RKO (cell line): ENCODE measurements around the gene BPTF.
"Not testable (repeated sequence)": the region's sequence is repeated elsewhere in the genome, so short reads cannot be mapped to it uniquely, and the experiment has no call there.

Experiments used
- DNase-seq: peaks from one replicate; pipeline ENCODE4 v3.0.0-alpha.2; 2016; ENCODE audit warnings: low spot score

Gene BPTF

GRCh38 chr17:67824735-67825626, at the start of gene BPTF:
Gene BPTF, plus strand, starts transcription at chr17:67825503. Its CDS starts 222 bp downstream, at chr17:67825725.
- peak; percentile 91 for DNase-seq

GRCh38 chr17:67779098-67779672, 46.1 kb upstream of the BPTF start:
- DNase-seq = peak; percentile 13

DNA sequence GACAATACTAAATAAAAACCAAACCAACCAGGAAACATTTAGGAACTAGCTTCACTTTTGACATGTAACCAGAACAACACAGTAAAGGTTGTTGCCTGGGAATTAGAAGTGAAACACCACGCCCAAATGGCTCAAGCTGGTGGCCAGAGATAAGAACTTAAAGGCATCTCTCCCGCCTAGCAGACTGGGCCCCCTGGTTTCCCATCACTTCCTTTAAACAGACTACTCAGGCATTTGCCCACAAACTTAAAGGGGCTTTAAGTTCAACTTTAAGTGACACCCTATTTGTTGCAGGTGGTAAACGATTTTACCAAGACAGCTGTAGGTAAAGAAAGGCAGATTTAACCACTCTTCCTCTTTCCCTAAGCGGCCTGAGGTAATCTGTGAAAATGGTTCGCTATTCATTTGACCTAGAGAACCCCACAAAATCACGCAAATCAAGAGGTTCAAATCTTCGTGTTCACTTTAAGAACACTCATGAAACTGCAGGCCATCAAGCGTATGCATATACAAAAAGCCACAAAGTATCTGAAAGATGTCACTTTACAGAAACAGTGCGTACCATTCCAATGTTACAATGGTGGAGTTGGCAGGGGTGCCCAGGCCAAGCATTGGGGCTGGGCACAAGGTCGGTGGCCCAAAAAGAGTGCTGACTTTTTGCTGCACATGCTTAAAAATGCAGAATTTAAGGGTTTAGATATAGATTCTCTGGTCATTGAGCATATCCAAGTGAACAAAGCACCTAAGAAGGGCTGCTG, 40.8 kb upstream of the BPTF start:
- DNase-seq = no peak

DNA sequence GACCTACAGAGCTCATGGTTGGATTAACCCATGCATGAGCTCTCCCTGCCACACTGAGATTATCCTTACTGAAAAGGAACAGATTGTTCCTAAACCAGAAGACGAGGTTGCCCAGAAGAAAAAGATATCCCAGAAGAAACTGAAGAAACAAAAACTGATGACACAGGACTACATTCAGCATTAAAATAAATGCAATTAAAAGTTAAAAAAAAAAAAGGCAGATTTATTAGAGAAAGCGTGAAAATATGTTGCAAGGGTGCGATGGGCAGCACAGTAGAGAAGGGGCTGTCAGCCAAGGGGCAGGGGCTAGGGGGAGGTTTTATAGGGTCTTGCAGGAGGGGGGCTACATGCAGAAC, 40.2 kb upstream of the BPTF start:
- no peak for DNase-seq

DNA sequence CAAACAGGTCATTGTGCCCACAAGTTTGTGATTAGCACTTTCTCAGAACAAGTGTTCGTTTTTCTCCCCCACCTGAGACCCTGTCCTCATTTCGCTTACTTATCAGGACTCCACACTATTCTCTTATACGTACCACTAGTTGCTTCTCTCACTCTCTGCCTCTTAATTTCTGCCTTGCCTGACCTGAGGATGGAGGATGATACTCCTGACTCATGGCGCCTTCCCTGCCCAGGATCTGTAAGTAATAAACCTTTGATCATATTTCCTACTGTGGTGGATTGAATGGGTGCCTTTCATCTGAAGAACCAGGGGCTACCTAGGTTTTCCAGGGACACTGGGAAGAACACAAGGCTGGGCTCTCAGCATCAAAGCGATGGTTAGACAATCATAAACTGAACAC, 39.8 kb upstream of the BPTF start:
- no peak for DNase-seq

- DNase-seq = peak; percentile 77
Measured at GRCh38 chr17:67800495-67800928, 24.8 kb upstream of the BPTF start.

- no peak for DNase-seq
Measured at GRCh38 chr17:67801626-67802175, 23.6 kb upstream of the BPTF start.

- no peak for DNase-seq
Measured at GRCh38 chr17:67810464-67810863, 14.8 kb upstream of the BPTF start.

- DNase-seq = not testable (repeated sequence)
Measured at GRCh38 chr17:67812380-67812779, 12.9 kb upstream of the BPTF start.

GRCh38 chr17:67813803-67814180, 11.5 kb upstream of the BPTF start:
- no peak for DNase-seq

- peak; percentile 63 for DNase-seq
Measured at GRCh38 chr17:67818110-67819002, 6.9 kb upstream of the BPTF start.

DNA sequence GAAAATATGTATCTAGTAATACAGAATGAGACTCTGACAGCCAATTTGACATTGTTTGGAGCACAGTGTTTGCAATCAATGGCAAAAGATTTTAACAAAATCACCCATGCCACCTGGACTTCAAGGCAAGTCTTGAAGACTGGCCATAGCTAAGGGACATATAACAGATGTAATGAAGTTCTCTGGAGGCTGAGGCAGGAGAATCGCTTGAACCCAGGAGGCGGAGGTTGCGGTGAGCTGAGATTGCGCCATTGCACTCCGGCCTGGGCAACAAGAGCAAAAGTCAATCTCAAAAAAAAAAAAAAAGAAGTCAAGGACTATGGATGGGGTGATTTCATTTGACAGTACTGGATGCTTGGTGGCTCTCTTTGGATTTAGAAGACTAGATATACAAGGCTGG, 5.6 kb upstream of the BPTF start:
- no peak for DNase-seq

- DNase-seq = no peak
Measured at GRCh38 chr17:67821871-67822367, 3.4 kb upstream of the BPTF start.

DNA sequence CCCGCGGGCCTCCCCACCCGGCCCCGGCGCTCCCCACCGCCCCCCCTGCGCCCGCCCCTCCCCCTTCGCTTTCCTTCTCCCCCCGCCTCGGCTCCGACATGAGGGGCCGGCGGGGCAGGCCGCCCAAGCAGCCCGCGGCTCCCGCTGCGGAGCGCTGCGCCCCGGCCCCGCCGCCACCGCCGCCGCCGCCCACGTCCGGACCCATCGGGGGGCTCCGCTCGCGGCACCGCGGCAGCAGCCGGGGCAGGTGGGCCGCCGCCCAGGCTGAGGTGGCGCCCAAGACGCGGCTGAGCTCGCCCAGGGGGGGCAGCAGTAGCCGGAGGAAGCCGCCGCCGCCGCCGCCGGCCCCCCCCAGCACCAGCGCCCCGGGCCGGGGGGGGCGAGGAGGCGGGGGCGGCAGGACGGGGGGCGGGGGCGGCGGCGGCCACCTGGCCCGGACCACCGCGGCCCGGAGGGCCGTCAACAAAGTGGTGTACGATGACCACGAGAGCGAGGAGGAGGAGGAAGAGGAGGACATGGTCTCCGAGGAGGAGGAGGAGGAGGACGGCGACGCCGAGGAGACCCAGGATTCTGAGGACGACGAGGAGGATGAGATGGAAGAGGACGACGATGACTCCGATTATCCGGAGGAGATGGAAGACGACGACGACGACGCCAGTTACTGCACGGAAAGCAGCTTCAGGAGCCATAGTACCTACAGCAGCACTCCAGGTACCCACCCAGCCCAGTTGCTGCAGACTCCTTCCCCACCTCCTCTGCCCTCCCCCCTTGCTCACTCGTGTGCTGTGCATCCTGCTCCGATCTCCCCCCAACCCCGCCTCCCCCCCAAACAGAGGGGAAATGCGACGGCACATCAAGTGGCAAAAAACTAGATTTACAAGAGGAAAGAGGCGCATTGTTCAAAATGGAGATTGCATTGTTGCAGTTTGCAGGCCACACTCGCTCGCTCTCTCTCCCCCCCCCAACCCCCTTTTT, 611 bp downstream of the BPTF start:
- DNase-seq = peak; percentile 57

DNA sequence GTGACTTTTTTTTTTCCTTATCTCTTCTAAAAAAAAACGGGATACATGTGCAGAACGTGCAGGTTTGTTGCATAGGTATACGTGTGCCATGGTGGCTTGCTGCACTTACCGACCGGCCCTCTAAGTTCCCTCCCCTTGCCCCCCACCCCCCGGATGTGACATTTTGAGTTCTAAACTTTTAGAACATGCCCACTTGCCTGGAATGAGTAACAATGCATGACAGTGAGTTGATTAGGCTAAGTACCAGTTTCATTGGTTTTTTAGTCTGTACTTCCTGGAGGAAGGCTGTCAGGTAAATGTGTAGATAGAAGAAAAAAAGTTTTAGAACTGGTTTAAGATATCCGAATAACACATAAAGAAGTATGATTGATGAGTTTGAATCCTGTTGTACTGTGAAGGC, 4.0 kb downstream of the BPTF start:
- DNase-seq = peak; percentile 26

DNA sequence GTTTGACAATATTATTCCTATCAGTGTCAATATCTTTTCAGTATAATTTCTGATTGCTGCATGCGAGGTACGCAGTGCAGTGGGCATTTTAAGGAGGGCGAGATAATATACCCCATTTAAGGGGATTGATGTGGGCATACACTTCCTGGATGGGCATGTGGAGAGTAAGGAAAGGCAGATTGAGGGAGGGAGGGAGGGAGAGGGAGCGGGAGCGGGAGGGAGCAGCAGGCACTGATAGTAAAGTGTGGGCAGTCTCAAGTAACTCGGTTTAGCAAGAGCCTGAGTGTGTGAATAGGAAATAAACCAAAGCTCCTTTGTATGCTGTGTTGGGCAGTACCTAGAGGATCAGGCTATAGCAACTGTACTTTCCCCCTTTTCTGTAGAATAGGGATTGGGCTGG, 5.1 kb downstream of the BPTF start:
- no peak for DNase-seq

DNA sequence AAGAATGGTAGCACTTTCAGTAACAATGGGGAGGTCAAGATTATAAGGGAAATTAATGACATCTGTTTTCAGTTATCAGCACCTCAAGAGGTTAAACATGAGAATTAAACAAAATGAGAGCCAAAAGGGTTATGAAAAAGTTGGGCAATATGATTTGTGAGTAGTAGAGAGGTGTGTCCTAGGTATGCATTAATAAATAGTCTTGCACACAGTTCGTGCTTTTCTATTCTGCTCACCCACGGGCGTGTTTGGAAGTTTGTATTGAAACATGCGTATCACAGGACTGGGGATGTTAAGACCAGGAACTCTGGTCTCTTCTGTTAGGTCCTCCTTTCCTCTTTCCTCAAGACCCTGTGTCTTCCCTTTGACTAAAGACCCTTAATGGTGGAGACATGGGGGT, 6.0 kb downstream of the BPTF start:
- DNase-seq = no peak

- no peak for DNase-seq
Measured at GRCh38 chr17:67833134-67833533, 7.8 kb downstream of the BPTF start.

DNA sequence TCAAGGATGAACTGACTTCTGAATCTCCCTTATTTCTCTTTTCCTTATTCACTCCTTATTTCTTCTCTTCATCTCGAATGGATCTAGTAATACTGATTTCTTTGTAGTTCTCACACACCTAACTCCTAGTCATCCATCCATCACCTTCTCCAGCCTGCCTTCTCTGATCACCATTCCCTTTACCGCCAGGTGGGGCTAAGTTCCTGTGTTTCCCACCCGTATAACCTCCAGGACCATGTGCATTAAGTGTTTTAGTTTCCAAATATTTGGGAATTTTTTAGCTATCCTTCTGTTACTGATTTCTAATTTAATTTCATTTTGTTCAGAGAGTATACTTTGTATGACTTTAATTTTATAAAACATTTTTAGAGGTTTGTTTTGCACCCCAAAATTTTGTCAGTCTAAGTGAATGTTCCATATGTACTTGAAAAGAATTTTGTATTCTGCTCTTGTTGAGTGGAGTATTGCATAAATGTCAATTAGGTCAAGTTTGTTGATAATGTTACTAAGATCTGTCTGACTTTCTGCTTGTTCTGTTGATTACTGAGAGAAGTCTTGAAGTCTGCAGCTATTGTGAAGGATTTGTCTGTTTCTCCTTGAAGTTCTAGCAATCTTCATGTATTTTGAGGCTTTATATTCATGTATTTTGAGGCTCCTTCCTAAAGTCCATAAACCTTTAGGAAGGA, 8.8 kb downstream of the BPTF start:
- no peak for DNase-seq

DNA sequence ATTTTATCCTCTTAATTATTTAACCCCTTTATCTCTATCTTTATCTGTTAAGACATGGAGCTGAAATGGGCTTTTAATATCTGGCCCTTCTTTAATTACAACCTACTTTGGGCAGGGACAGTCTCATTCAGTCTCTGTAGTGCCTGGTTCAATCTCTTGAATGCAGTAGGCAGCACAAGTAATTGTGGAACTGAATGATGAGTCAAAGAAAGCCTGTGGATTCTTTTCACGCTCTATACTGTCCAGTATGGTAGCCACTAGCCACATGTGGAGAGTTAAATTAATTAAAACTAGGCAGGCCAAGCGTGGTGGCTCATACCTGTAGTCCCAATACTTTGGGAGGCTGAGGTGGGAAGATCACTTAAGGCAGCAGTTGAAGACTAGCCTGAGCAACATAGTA, 9.3 kb downstream of the BPTF start:
- DNase-seq = no peak
